Measurements from ENCODE around the gene FARS2.

Gene FARS2

DNA sequence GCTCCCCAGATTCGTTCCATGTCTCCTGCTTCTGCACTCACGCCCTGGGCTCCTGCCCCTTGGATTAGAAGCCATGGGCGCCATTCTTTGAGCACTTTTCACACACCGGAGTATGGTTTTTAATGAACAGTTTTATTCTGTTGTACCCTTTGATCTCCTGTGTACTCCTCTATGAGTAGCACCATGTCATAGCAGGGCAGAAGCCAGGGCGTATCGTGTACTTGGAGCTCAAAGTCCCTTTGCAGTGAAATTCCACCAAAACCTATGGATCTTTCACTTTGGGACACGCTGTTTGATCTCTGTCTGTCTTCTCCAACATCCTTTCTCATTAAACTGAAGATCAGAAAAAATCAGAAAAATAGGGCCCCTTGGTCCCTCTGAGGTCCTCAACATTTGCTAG lies 470.1 kb downstream of the FARS2 start:
- no peak for DNase-seq (ENCODE audit: low read depth)

DNA sequence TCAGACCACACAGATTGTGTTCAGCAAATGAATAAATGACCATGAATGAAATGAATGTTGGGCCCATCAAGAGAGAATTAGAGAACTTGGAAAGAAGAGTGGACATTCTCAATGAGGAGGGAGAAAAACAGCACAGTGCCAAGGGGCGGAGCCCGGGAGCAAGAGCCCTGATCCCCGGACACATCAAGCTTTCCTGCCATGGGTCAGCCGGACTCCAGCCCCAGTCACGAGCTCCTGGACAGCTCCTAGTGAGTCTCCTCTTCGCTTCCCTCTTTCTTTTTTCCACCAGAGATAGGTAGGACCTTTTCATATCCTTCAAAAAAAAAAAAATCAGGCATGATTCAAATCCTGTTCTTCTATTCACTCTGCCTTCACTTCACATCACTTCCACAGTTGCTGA lies 471.2 kb downstream of the FARS2 start:
- no peak for DNase-seq (ENCODE audit: low read depth)

- DNase-seq (ENCODE audit: low read depth): no peak
Observed at GRCh38 chr6:5736016-5736738, 474.9 kb downstream of the FARS2 start.

DNA sequence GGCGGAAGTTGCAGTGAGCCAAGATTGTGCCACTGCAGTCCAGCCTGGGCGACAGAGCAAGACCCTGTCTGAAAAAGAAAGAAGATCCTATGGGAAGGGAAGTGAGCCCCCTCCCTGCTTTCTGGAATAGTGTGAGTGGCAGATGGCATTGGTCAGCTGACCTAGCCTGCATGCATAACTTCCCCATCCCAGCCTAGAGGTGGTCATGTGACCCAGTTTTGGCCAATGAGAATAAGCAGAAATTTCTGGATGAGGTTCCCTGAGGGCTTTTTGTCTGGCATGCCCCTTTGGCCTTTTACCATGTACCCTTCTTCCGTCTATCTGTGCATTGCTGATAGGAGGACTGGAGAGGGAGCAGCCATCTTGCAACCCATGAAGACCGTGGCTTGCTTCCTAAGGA lies 476.1 kb downstream of the FARS2 start:
- DNase-seq (ENCODE audit: low read depth): no peak

DNA sequence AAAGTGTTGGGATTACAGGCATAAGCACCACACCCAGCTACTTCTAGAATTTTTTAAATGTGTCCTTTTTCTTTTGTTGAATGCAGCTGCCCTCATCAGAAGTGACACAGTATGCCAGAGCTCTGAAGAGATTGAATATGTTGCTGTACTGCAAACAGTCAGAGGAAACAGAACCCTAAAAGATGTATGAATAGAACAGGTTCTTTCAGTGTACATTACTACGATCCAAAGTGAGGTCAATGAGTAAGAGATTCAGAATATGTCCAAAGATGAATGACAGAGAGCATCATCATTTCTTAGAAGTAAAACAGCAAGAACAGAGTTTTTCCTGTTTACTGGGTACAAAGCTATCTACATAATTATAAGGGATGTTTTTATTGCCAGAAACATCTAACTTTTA lies 476.9 kb downstream of the FARS2 start:
- DNase-seq (ENCODE audit: low read depth): no peak

DNA sequence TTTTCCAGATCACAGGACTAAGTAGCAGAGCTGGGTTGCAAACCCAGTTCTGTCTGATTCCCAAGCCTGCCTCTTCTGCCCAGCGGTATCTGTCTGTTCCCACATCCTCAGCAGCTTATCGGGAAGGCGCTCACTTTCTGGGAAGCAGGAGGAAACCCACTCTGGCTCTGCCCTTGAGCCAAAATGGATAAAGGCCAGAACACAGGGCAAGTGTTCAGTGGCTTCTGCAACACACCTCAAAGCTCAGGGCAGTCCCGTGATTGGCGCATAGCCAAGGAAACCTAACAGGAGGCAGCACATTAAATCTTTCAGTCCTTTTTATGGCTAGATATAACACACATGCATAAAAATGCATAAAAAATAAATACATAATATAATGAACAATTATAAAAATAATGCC lies 483.2 kb downstream of the FARS2 start:
- no peak for DNase-seq (ENCODE audit: low read depth)

DNA sequence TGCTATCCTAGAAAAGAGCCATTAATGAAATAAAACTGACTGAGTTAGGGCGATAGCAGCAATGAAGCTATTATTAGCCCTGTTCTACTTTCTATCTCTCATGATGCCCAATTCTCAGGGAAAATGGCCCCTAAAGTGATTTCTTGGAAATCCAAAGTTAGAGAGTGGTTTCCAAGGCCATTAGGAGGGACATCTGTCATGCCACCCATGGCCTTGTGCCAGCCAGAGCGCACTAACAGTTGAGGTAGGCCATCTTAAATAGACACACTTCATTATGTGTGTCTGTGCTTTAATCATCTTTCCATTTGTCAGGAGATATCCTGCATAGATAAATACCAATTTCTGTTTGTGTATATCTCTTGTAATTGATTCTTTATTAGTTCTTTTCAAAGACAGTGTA lies 483.8 kb downstream of the FARS2 start:
- no peak for DNase-seq (ENCODE audit: low read depth)

DNA sequence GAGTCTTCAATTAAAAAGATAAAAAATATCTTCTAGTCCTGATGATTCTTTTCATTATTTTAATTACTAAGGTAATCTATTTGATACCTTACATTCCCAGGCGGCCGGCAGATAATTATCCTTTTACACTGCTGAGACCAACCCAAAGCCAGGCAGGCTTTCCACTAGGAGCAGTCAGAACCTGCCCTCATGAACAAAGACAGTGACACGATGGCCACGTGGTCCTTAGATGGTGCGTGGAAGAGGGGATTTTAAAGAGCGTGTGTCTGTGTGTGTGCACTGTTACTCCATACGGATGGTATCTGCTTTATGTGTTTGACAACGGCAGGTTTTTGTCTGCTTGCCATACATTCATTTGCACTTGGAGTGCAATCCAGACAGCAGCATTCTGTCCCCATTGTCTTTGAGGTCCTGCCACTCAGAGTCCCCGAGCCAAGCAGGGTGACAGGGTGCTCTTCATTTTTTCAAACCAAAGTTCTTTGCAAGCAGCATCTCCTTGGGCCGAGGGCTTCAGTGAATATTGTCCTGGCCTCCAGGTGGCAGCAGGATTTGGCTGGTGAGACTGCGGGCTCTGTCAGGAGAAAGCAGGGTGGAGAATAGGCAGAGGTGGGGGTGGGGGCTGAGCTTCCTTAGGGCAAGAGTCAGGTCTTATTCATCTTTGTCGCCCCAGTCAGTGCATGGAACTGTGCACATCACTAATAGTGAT lies 484.9 kb downstream of the FARS2 start:
- DNase-seq (ENCODE audit: low read depth): no peak

GRCh38 chr6:5746759-5747130 lies 485.4 kb downstream of the FARS2 start:
- no peak for DNase-seq (ENCODE audit: low read depth)

GRCh38 chr6:5747379-5747778 lies 486.1 kb downstream of the FARS2 start:
- DNase-seq (ENCODE audit: low read depth): no peak

GRCh38 chr6:5749016-5749650 lies 487.8 kb downstream of the FARS2 start:
- no peak for DNase-seq (ENCODE audit: low read depth)

- DNase-seq (ENCODE audit: low read depth): no peak
Observed at GRCh38 chr6:5749651-5750215, 488.4 kb downstream of the FARS2 start.

DNA sequence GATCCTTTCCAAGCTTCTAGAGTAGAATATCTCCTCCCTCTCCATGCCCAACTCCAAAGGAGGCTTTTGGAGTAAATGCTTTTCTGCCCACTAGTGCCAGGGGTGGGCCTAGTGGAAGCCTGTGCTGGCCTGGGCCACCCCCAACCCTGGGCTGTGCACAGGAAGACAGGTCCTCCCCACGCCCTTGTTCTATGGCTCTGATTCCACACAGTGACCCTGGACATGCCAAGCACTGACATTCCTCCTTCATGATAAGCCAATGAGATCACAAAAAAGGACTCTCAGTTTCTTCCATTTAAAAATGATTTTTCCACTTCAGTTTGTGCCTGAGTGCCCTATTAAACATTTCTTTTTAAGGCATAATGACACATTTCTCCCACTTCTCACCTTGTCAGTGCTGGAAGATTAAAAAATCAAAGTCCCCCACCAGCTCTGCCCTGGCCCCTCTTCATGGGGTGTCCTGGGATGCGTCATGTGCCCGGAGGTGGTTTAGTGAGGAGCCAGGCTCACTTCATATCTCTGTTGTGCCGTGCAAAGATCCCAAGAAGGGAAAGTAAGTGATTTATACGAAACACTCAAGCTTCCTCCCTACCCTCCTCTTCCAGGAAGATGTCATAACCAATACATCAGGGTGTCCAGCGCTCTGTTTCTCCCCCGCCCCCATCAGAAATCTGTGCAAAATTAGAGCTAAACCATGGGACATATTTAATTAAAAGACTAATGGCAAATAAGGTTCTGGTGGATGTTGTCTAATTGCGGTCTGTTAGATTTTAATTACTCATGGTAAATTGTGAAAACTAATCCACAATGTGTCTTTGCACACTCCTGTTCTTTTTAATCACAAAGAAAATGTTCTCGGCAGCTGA lies 490.4 kb downstream of the FARS2 start:
- DNase-seq (ENCODE audit: low read depth): no peak

DNA sequence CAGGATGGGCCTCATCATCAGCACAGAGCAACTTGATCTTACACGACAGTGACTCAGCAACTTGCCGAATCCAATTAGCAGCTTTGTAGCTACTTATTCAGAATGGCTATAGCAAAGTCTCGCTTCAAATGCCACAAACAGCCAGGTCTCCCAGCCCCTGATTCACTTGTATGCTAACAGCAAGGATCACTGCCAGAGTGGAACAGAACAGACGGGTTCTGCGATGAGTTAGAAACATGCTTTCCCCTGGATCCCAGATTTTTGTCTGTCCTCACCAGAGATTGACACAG lies 491.0 kb downstream of the FARS2 start:
- DNase-seq (ENCODE audit: low read depth): no peak

DNA sequence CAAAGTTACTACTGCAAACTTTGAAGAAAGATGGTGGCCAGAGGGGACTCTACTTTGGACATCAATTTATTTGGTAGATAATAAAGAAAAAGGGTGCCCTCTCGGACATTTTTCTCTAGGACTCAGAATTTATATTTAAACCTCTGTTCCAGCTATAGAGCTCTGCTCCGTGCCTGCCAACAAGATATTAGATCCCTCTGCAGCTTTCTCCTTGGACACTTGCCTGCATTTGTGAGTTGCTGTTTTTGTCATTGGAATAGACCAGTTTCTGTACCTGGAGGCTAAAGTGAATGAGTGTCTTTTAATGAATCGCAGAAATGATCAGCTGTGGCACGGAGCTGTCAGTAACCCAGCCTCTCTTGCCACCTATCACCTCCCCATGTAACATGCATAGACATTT lies 491.9 kb downstream of the FARS2 start:
- no peak for DNase-seq (ENCODE audit: low read depth)

- DNase-seq (ENCODE audit: low read depth): no peak
Observed at GRCh38 chr6:5754904-5755303, 493.6 kb downstream of the FARS2 start.

DNA sequence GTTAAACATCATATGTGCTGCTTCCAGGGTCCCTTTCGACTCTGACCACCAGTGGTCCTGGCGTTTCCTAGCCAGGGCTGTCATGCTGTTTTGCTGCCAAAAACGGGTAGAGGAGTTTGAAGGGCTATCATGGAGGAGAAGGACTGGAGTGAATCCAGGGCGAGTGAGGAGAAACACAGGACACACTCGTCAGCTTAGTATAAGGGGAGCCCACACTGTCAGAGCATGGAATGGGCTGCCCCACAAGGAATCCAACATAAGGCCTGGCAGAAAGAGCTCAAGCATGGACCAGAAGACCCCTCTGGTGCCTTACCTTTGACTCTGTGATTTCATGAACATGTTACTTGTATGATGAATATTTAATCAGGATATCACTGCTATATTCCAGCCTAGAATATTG lies 498.3 kb downstream of the FARS2 start:
- no peak for DNase-seq (ENCODE audit: low read depth)

- no peak for DNase-seq (ENCODE audit: low read depth)
Observed at GRCh38 chr6:5761370-5761769, 500.1 kb downstream of the FARS2 start.

DNA sequence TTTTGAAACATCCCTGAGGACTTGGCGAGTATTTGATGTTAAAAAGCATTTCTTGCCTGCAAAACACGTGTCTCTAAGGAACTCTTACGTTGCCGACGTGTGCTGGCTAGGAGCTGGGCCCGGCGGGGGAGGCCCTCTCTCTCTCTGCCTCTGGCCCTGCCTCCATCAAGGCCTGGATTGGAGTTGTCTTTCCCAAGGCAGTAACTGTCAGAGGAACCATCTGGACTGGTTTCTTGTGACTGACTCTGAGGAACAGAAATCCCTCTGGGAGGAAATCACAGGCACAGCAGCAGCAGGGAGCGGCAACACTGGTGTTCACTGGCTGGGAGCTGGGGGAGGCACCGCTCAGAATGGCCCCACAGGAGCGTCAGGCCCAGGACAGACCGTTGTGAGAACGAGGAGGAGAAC lies 501.3 kb downstream of the FARS2 start:
- no peak for DNase-seq (ENCODE audit: low read depth)

GRCh38 chr6:5763407-5763806 lies 502.1 kb downstream of the FARS2 start:
- no peak for DNase-seq (ENCODE audit: low read depth)

DNA sequence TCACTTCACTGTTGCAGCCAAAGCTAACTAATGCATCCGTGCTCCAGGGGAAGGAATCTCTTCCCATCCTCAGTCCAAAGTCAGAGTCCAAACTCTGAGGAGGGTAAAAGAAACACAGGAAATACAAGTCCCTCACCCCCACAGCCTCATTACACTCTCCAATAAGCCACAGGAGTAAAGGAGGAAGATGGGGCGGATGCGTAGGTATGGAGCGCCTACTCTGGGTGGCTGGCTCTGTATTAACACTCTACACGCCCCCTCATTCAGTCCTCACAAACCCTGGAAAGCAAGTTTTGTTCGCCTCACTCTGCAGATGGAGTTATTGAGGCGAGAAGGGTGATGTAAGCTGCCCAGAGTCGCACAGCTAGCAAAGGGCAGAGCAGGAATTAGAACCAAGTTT lies 502.6 kb downstream of the FARS2 start:
- no peak for DNase-seq (ENCODE audit: low read depth)

DNA sequence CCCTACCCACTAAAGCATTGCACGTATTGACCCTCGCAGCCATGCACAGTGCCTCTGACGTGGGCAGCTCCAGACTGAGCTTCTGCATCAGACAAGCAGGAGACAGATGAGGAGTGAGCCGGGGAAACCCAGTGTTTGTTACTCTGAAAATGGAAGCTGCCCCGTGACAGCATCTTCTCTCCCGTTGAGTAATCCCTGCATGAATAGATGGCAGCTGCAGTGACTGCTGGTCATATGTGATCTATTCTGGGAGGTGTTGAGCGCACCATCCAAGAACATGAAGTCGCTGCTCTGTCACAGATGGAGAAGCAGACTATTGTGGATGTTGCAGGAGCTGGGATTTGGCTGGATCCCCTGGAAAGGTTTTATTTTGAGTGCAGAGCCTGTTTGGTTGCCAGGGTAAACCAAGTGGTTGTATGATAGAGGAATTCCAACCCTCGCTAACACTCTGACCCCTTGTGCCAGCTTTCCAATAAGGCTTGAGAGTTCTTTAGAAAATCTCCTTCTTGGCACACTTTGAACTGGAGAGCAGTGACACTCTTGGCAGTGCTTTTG lies 503.2 kb downstream of the FARS2 start:
- no peak for DNase-seq (ENCODE audit: low read depth)

Measured in activated T-helper 1 cell treated with Interleukin-2 at 50 U/mL for 16 hours (primary cell).